RWPE2 (cell line): Measurements from ENCODE around the gene PRRG2.
"Not testable (repeated sequence)": the region's sequence is repeated elsewhere in the genome, so short reads cannot be mapped to it uniquely, and the experiment has no call there.

ENCODE experiments used
- ATAC-seq: fragments of 200-7000 bp; cut with Tn5 transposase; 3 replicates; pipeline ENCODE4 v1.9.1; 2021; ENCODE audit warnings: low read depth
- DNase-seq: peaks from one replicate; pipeline ENCODE4 v3.0.0-alpha.2; 2020; ENCODE audit warnings: low spot score
- H3K27ac ChIP-seq: fragments of 450-650 bp; 2 replicates; pipeline ENCODE4 v1.5.1; 2017; ENCODE audit warnings: mild to moderate bottlenecking; ENCODE audit not compliant: poor library complexity, severe bottlenecking
- H3K27me3 ChIP-seq: fragments of 250-450 bp; sonication (Bioruptor Pico); 2 replicates; pipeline ENCODE4 v1.5.1; 2021; ENCODE audit warnings: mild to moderate bottlenecking, moderate library complexity; ENCODE audit not compliant: insufficient read depth, poor library complexity, severe bottlenecking
- H3K36me3 ChIP-seq: fragments of 250-450 bp; sonication (Bioruptor Pico); 2 replicates; pipeline ENCODE4 v1.5.1; 2020; ENCODE audit warnings: low read depth, mild to moderate bottlenecking, moderate library complexity
- H3K4me1 ChIP-seq: fragments of 250-450 bp; sonication (Bioruptor Pico); 2 replicates; pipeline ENCODE4 v1.5.1; 2021; ENCODE audit warnings: mild to moderate bottlenecking, moderate library complexity; ENCODE audit not compliant: insufficient read depth, poor library complexity, severe bottlenecking
- H3K4me3 ChIP-seq: fragments of 250-450 bp; sonication (Bioruptor Pico); 2 replicates; pipeline ENCODE4 v1.5.1; 2021; ENCODE audit warnings: mild to moderate bottlenecking, moderate library complexity; ENCODE audit not compliant: severe bottlenecking
- H3K9me3 ChIP-seq: fragments of 250-450 bp; sonication (Bioruptor Pico); 2 replicates; pipeline ENCODE4 v1.5.1; 2021; ENCODE audit warnings: mild to moderate bottlenecking, moderate library complexity; ENCODE audit not compliant: severe bottlenecking
- TF ChIP-seq, protein P1 (sequence below): fragments of 450-650 bp; IDR thresholded peaks from one replicate; pipeline ENCODE4 v1.5.1; 2017; ENCODE audit warnings: mild to moderate bottlenecking, moderate library complexity; ENCODE audit not compliant: poor library complexity, severe bottlenecking

The PRRG2 gene

DNA sequence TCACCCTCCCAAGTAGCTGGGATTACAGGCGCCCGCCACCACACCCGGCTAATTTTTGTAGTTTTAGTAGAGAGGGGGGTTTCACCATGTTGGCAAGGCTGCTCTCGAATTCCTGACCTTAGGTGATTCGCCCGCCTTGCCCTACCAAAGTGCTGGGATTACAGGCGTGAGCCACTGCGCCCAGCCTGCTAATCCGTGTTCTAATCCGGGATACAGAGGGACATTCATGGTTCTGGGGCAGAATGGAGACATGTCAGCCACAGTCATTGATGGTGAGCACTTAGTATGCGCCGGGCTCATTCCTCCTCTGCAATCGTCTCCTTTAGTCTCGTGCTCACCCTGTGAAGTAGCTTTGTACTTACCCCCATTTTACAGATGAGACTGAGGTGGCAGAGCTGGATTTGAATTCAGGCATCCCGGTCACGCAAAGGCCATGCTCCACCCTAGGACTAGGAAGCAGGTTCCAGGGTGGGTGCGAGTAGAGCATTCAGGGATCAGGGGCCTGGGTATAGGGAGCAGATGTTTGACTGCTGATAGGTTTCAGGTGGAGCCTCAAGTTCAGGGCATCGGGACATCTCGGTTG, 50.6 kb downstream of the PRRG2 start:
- no peak overlapping the region for H3K27ac ChIP-seq

DNA sequence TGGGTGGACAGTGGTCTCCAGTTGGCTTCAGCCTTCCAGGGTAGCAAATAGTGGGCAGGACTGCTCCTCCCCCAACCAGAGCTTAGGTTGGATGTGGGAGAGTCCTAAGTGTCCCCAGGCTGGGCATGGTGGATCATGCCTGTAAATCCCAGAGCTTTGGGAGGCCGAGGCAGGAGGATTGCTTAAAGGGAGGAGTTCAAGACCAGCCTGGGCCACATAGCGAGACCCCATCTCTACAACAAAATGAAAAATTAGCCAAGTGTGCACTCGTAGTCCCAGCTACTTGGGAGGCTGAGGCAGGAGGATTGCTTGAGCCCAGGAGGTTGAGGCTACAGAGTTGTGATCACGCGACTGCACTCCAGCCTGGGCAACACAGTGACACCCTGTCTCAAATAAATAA, 51.5 kb downstream of the PRRG2 start:
- Histone ChIP-seq H3K27me3 (no peaks in the 10 kb centered on the region), H3K9me3 (no peaks in the 10 kb centered on the region), H3K4me1 (no peaks in the 10 kb centered on the region), H3K4me3 (no peak overlapping the region), H3K27ac (no peak overlapping the region), H3K36me3 (peaks cover 12% of the 10 kb centered on the region)
- TF ChIP-seq, protein P1, sequence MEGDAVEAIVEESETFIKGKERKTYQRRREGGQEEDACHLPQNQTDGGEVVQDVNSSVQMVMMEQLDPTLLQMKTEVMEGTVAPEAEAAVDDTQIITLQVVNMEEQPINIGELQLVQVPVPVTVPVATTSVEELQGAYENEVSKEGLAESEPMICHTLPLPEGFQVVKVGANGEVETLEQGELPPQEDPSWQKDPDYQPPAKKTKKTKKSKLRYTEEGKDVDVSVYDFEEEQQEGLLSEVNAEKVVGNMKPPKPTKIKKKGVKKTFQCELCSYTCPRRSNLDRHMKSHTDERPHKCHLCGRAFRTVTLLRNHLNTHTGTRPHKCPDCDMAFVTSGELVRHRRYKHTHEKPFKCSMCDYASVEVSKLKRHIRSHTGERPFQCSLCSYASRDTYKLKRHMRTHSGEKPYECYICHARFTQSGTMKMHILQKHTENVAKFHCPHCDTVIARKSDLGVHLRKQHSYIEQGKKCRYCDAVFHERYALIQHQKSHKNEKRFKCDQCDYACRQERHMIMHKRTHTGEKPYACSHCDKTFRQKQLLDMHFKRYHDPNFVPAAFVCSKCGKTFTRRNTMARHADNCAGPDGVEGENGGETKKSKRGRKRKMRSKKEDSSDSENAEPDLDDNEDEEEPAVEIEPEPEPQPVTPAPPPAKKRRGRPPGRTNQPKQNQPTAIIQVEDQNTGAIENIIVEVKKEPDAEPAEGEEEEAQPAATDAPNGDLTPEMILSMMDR, result no peak
- DNase-seq (no peak), ATAC-seq (no peak)

More for the DNA sequence above, 50.6 kb downstream of the PRRG2 start:
- no peaks in the 10 kb centered on the region for H3K4me1 ChIP-seq
- H3K4me3 ChIP-seq, result no peak overlapping the region
- H3K36me3 ChIP-seq, result peaks cover 12% of the 10 kb centered on the region
- H3K27me3 ChIP-seq, result no peaks in the 10 kb centered on the region
- H3K9me3 ChIP-seq, result no peaks in the 10 kb centered on the region
- DNase-seq (no peak), ATAC-seq (no peak)
- TF ChIP-seq, protein P1, result no peak

DNA sequence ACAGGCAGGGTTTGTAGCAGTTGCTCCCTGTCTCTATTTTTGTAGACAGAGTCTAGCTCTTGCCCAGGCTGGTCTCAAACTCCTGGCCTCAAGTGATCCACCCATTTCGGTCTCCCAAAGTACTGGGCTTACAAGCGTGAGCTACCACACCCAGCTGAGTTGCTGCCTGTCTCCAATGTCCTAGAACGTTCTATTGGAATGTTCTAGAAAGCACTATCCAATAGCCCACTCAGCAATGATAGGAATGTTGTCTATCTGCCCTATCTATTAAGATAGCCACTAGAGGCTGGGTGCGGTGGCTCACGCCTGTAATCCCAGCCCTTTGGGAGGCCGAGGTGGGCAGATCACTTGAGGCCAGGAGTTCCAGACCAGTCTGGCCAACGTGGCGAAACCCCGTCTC, 52.2 kb downstream of the PRRG2 start:
- H3K4me1 ChIP-seq, H3K4me3 ChIP-seq, H3K27ac ChIP-seq, H3K27me3 ChIP-seq, H3K9me3 ChIP-seq, DNase-seq, ATAC-seq: not testable (repeated sequence)
- H3K36me3 ChIP-seq, result peaks cover 12% of the 10 kb centered on the region

DNA sequence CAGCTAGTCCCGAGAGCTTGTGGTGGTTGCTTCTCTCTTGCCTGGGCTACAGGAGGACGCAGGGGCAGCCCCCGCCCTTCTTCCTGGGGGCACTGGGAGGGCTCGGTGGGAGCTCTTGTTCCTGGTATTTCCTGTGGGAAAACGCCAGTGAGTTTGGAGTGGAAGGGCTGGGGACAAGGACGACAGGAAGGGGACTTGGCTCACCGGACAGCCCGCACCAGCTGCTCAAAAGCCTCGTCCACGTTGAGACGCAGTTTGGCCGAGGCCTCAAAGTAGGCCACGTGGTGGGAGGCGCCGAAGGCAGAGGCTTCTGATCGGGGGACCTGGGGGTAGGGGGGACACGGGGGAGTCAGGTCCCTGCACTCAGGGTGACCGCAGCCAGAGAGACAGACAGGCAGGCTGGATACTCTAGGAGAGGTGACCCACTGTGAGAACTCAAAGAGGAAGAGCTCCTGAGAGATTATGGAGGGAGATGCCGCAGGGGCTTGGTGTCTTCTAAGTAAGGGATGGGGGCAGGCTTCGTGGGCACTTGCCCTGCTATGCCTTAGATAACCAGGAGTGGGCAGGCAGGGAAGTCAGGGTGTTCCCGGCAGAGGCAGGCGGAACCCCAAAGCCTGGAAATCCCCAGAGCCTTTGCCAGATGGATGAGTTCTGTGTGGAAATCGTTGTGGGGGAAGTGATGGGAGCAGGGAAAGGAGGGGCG, 54.6 kb downstream of the PRRG2 start:
- no peaks in the 10 kb centered on the region for H3K9me3 ChIP-seq
- peaks cover 12% of the 10 kb centered on the region for H3K36me3 ChIP-seq
- no peak for DNase-seq
- TF ChIP-seq, protein P1, result no peak
- H3K27me3 ChIP-seq, result no peaks in the 10 kb centered on the region
- no peak for ATAC-seq
- no peak overlapping the region for H3K27ac ChIP-seq
- H3K4me1 ChIP-seq, result no peaks in the 10 kb centered on the region
- H3K4me3 ChIP-seq, result no peak overlapping the region

DNA sequence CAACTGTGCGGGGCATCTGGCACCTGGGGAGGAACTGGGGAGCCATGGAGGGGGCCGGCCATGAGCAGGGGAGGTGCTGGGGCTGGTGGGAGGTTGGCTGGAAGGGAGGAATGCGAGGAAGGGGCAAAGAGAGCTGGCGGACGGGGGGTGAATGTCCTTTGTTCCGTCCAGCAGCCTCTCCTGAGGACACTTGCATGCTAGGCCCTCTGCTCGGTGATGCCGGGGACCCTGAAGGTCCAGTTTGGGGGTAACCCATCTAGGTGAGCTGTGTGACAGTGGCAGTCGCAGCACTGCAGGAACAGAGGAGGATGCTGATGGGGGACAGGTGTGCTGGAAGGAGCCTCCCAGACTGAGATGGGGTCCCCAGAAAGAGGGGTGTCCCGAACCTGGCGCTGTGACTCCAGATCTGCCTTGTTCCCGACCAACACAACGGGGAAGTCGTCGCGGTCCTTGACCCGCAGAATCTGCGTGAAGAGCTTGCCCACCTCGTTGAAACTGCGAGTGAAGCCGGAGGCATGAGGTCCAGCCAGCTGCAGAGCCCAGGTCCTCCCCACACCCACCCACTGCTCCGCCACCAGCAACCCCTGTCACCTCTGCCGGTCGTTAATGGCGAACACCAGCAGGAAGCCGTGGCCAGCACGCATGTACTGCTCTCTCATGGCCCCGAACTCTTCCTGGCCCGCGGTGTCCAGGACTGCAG, 55.3 kb downstream of the PRRG2 start:
- DNase-seq (no peak), ATAC-seq (no peak)
- Histone ChIP-seq H3K4me1 (no peaks in the 10 kb centered on the region), H3K9me3 (no peaks in the 10 kb centered on the region), H3K36me3 (peaks cover 12% of the 10 kb centered on the region), H3K4me3 (no peak overlapping the region), H3K27me3 (no peaks in the 10 kb centered on the region), H3K27ac (no peak overlapping the region)
- TF ChIP-seq, protein P1, result no peak
